Stimulated activated CD8-positive, alpha-beta memory T cell treated with anti-CD3 and anti-CD28 coated beads, Interleukin-7, amount 100 ng/mL, for 4 hours (primary cell): ENCODE measurements around the gene ZNF618.
A peak's percentile ranks its signal among the peaks of the same experiment; 100 is the strongest.

Source experiments
- DNase-seq, 2 donors: peaks; one replicate each; pipeline ENCODE4 v3.0.0-alpha.2; 2020; ENCODE audit warnings: low read depth in 2 of 2

ZNF618 gene

GRCh38 chr9:113876151-113876992 lies at the start of gene ZNF618:
ZNF618 (plus strand) TSS chr9:113876309; CDS start chr9:113876381, 72 bp downstream.
- peak in 1 of 2 donors; percentile 7 for DNase-seq

- no peak for DNase-seq
Observed at GRCh38 chr9:113828221-113828620, 47.9 kb upstream of the ZNF618 start.

GRCh38 chr9:113837334-113837733 lies 38.8 kb upstream of the ZNF618 start:
- no peak for DNase-seq

GRCh38 chr9:113842086-113842485 lies 34.0 kb upstream of the ZNF618 start:
- DNase-seq: no peak

- DNase-seq: no peak
Observed at GRCh38 chr9:113844466-113844865, 31.6 kb upstream of the ZNF618 start.

GRCh38 chr9:113851359-113851758 lies 24.8 kb upstream of the ZNF618 start:
- no peak for DNase-seq

- DNase-seq: no peak
Observed at GRCh38 chr9:113851873-113852272, 24.2 kb upstream of the ZNF618 start.

GRCh38 chr9:113853333-113853732 lies 22.8 kb upstream of the ZNF618 start:
- DNase-seq: no peak

GRCh38 chr9:113854310-113854709 lies 21.8 kb upstream of the ZNF618 start:
- no peak for DNase-seq

- DNase-seq: no peak
Observed at GRCh38 chr9:113857875-113858274, 18.2 kb upstream of the ZNF618 start.

- DNase-seq: no peak
Observed at GRCh38 chr9:113858282-113858681, 17.8 kb upstream of the ZNF618 start.

- DNase-seq: no peak
Observed at GRCh38 chr9:113863345-113863744, 12.8 kb upstream of the ZNF618 start.

- DNase-seq: no peak
Observed at GRCh38 chr9:113868501-113868900, 7.6 kb upstream of the ZNF618 start.

- no peak for DNase-seq
Observed at GRCh38 chr9:113872485-113873143, 3.5 kb upstream of the ZNF618 start.

- DNase-seq: no peak
Observed at GRCh38 chr9:113873446-113873845, 2.7 kb upstream of the ZNF618 start.

- no peak for DNase-seq
Observed at GRCh38 chr9:113873926-113874325, 2.2 kb upstream of the ZNF618 start.

GRCh38 chr9:113875459-113876150 lies 504 bp upstream of the ZNF618 start:
- no peak for DNase-seq

- DNase-seq: no peak
Observed at GRCh38 chr9:113876993-113877368, 872 bp downstream of the ZNF618 start.

GRCh38 chr9:113879318-113879717 lies 3.2 kb downstream of the ZNF618 start:
- DNase-seq: no peak

- DNase-seq: no peak
Observed at GRCh38 chr9:113879911-113880310, 3.8 kb downstream of the ZNF618 start.

GRCh38 chr9:113882181-113882580 lies 6.1 kb downstream of the ZNF618 start:
- no peak for DNase-seq

- DNase-seq: no peak
Observed at GRCh38 chr9:113882636-113883164, 6.6 kb downstream of the ZNF618 start.
